H1 (cell line): ENCODE results near the gene CCDC110.

Source experiments
- BRCA1 ChIP-seq: IDR thresholded peaks from 2 replicates; pipeline ENCODE4 v1.6.1; 2012; ENCODE audit warnings: low read depth, low read length, improper control_type of control experiment
- CBX5 ChIP-seq: fragments of 300-800, 300-1000 bp; sonication (generic); IDR thresholded peaks from 2 replicates; pipeline ENCODE4 v1.7.1; 2016; ENCODE audit warnings: antibody characterized with exemption, low read length, low read depth
- CHD2 ChIP-seq: IDR thresholded peaks from 2 replicates; pipeline ENCODE4 v1.6.1; 2012; ENCODE audit warnings: low read length, improper control_type of control experiment
- GTF2F1 ChIP-seq: IDR thresholded peaks from 2 replicates; pipeline ENCODE4 v1.6.1; 2012; ENCODE audit warnings: low read depth, low read length, improper control_type of control experiment, borderline replicate concordance
- HDAC6 ChIP-seq: IDR thresholded peaks from one replicate; pipeline ENCODE4 v1.7.1; 2012; ENCODE audit warnings: low read depth, mild to moderate bottlenecking, inconsistent platforms, low read length, moderate library complexity
- JUND ChIP-seq: IDR thresholded peaks from 2 replicates; pipeline ENCODE4 v1.6.1; 2011; ENCODE audit warnings: mild to moderate bottlenecking, improper control_type of control experiment, low read length
- POLR2A ChIP-seq, 2 experiments: IDR thresholded peaks; 1 replicate in 1 of 2; 2 replicates in 1 of 2; pipeline ENCODE4 v1.6.1; 2011; ENCODE audit warnings: low read depth in 2 of 2, low read length in 2 of 2, mild to moderate bottlenecking in 2 of 2; ENCODE audit errors: control extremely low read depth in 1 of 2
- POLR2AphosphoS5 ChIP-seq: IDR thresholded peaks from 2 replicates; pipeline ENCODE4 v1.6.1; 2011; ENCODE audit warnings: low read depth, low read length
- SIN3A ChIP-seq, 2 experiments: IDR thresholded peaks in 1 of 2; conservative IDR thresholded peaks in 1 of 2; 2 replicates each; pipeline ENCODE4 v1.6.1; 2011 to 2012; ENCODE audit warnings: low read length in 2 of 2, improper control_type of control experiment in 1 of 2, low read depth in 1 of 2, mild to moderate bottlenecking in 1 of 2
- TAF1 ChIP-seq: IDR thresholded peaks from 2 replicates; pipeline ENCODE4 v1.6.1; 2011; ENCODE audit warnings: mild to moderate bottlenecking, low read depth, low read length
- TF ChIP-seq, protein P1 (sequence below), 3 experiments: IDR thresholded peaks; 1 replicate in 2 of 3; 2 replicates in 1 of 3; pipeline versions ENCODE4 v1.5.1 to v1.6.1; 2011; ENCODE audit warnings: low read length in 3 of 3, mild to moderate bottlenecking in 3 of 3, inconsistent platforms in 2 of 3, low read depth in 1 of 3, moderate library complexity in 1 of 3; ENCODE audit not compliant: insufficient read depth in 1 of 3; ENCODE audit errors: control extremely low read depth in 1 of 3
- TF ChIP-seq, protein P2 (sequence below): IDR thresholded peaks from 2 replicates; pipeline ENCODE4 v1.6.1; 2012; ENCODE audit warnings: inconsistent platforms

DNA sequence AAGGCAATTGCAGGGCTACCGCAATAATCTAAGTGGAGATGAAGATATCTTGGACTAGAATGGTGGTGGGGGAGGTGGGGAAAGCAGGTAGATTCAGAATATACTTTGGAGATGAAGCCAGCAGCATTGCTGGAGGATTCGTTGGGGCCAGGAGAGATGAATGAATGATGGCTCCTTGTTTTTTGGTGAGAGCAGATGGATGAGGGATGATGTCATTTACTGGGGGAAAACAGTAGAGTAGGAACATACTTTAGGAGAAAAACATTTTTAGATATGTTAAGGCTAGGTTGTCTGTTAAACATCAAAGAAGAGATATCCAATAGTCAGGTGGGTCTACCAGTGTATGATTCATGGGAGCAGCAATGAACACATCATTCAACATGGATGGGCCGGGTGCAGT, 5.8 kb downstream of the CCDC110 start:
- TF ChIP-seq, protein P1, sequence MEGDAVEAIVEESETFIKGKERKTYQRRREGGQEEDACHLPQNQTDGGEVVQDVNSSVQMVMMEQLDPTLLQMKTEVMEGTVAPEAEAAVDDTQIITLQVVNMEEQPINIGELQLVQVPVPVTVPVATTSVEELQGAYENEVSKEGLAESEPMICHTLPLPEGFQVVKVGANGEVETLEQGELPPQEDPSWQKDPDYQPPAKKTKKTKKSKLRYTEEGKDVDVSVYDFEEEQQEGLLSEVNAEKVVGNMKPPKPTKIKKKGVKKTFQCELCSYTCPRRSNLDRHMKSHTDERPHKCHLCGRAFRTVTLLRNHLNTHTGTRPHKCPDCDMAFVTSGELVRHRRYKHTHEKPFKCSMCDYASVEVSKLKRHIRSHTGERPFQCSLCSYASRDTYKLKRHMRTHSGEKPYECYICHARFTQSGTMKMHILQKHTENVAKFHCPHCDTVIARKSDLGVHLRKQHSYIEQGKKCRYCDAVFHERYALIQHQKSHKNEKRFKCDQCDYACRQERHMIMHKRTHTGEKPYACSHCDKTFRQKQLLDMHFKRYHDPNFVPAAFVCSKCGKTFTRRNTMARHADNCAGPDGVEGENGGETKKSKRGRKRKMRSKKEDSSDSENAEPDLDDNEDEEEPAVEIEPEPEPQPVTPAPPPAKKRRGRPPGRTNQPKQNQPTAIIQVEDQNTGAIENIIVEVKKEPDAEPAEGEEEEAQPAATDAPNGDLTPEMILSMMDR (IDR thresholded peaks at IDR 0.05; ENCODE audit: control extremely low read depth in 1 of 3, insufficient read depth in 1 of 3, low read depth in 1 of 3, low read length in 3 of 3): no peak
- TF ChIP-seq BRCA1 (no peak), POLR2A (IDR thresholded peaks at IDR 0.05; ENCODE audit: control extremely low read depth in 1 of 2, low read depth in 2 of 2, low read length in 2 of 2) (no peak), TAF1 (no peak), POLR2AphosphoS5 (no peak), SIN3A (conservative IDR thresholded peaks at IDR 0.05 in 1 of 2, IDR thresholded peaks at IDR 0.05 in 1 of 2; ENCODE audit: low read depth in 1 of 2, low read length in 2 of 2) (no peak), JUND (no peak), CBX5 (no peak), GTF2F1 (no peak), HDAC6 (no peak), CHD2 (no peak)
- TF ChIP-seq, protein P2, sequence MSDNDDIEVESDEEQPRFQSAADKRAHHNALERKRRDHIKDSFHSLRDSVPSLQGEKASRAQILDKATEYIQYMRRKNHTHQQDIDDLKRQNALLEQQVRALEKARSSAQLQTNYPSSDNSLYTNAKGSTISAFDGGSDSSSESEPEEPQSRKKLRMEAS: no peak
